ENCODE measurements around the gene OTOA. TPM values are rescaled to one million over a fixed set of nuclear protein-coding genes. Genes with fewer than 3 reads are reported as not detected.

The OTOA gene
- total and polyA plus RNA-seq, 2 of the 8 experiments (the other 6 are each of a cell fraction or from before 2014, with no cell fraction given): 0.06 to 0.32 TPM

DNA sequence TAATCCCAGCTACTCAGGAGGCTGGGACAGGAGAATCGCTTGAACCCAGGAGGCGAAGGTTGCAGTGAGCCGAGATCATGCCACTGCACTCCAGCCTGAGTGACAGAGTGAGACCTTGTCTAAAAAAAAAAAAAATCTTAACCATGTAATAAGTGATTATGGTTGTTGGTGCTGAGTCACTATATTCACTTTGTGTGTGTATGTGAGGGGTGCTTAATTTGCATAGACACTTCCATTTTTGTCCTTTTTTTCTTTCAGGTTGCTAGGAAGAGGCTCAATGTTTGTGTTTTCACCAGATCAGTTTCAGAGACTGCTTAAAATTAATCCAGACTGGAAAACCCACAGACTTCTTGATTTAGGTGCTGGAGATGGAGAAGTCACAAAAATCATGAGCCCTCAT lies 46.2 kb upstream of the OTOA start:
- Histone ChIP-seq H3K4me1 (replicated peaks in 1 of 4; ENCODE audit: control insufficient read depth in 3 of 4, insufficient read depth in 4 of 4, low read length in 3 of 4) (no peaks in the 10 kb centered on the region), H4K91ac (replicated peaks; ENCODE audit: insufficient read length, low read length) (no peak overlapping the region), H3K27ac (ENCODE audit: low read depth, low read length) (no peak overlapping the region), H4K8ac (ENCODE audit: extremely low read depth, insufficient read depth, low read length) (no peak overlapping the region), H2BK12ac (ENCODE audit: low read depth, low read length) (no peak overlapping the region), H3K79me2 (ENCODE audit: control insufficient read depth in 1 of 2, insufficient read depth in 2 of 2, low read length in 2 of 2) (peaks cover 0 to 45% of the 10 kb centered on the region in 2 experiments; a peak in 2 of 4 replicates), H3K79me1 (ENCODE audit: low read depth, low read length) (peaks cover 5% of the 10 kb centered on the region), H3K14ac (ENCODE audit: insufficient read length) (no peak overlapping the region), H3K18ac (ENCODE audit: extremely low read depth, low read length) (no peak overlapping the region), H2BK20ac (ENCODE audit: low read length) (no peak overlapping the region), H3K4me2 (ENCODE audit: insufficient read depth in 1 of 2, low read depth in 2 of 2, low read length in 2 of 2) (no peak overlapping the region), H3K4ac (replicated peaks; ENCODE audit: insufficient read length, low read depth, low read length) (no peak overlapping the region), H2AK5ac (ENCODE audit: low read depth, low read length) (no peak overlapping the region), H2AFZ (ENCODE audit: low read length) (no peak overlapping the region), H3K9ac (replicated peaks in 1 of 4; ENCODE audit: extremely low read depth in 1 of 4, low read depth in 3 of 4, low read length in 3 of 4) (no peak overlapping the region), H2BK5ac (ENCODE audit: low read depth, low read length) (no peak overlapping the region), H3K23ac (ENCODE audit: insufficient read length) (no peak overlapping the region), H4K5ac (ENCODE audit: insufficient read length, low read depth, low read length) (no peak overlapping the region), H2BK120ac (replicated peaks; ENCODE audit: low read depth, low read length) (no peak overlapping the region), H4K20me1 (replicated peaks in 1 of 2; ENCODE audit: control insufficient read depth in 1 of 2, insufficient read depth in 2 of 2, low read length in 2 of 2) (no peaks in the 10 kb centered on the region), H3K9me3 (ENCODE audit: insufficient read depth in 2 of 2, low read depth in 1 of 2, low read length in 1 of 2) (no peaks in the 10 kb centered on the region), H2BK15ac (ENCODE audit: low read length) (no peak overlapping the region), H3K4me3 (ENCODE audit: extremely low read depth in 1 of 4, insufficient read depth in 2 of 4, low read depth in 3 of 4, low read length in 4 of 4) (no peak overlapping the region), H3K23me2 (ENCODE audit: low read depth, low read length) (no peaks in the 10 kb centered on the region; the same call in 1 of the 2 replicates), H3K56ac (replicated peaks; ENCODE audit: insufficient read length, low read depth, low read length) (no peak overlapping the region), H3K27me3 (replicated peaks in 1 of 4; ENCODE audit: control insufficient read depth in 3 of 4, extremely low read depth in 1 of 4, insufficient read depth in 3 of 4, low read length in 3 of 4) (no peaks in the 10 kb centered on the region), H3K36me3 (ENCODE audit: control insufficient read depth in 2 of 4, insufficient read depth in 4 of 4, low read length in 3 of 4) (peaks cover 0 to 9% (median 3%) of the 10 kb centered on the region in 4 experiments; a peak in 2 of 8 replicates)
- WGBS, 2 experiments (ENCODE audit: extremely low coverage in 1 of 2, insufficient coverage in 1 of 2, insufficient read length in 1 of 2, insufficient replicate concordance in 2 of 2, low coverage in 1 of 2, low lambda C conversion rate in 2 of 2, missing lambda C conversion rate in 1 of 2): 100% methylated on average over 3 of the region's 3 CpGs; no CpG with 5 or more reads in 1 of the 2 experiments
- FAIRE-seq (no peak), DNase-seq (ENCODE audit: low read depth in 1 of 2, low spot score in 2 of 2) (no peak)
- POLR2A ChIA-PET (ENCODE audit: partially characterized antibody): interaction anchor here (0.8 to 1.8 kb wide), 2 partner anchors 9 to 13 kb away, joined by 4 to 5 read pairs; no protein-coding TSS in a partner anchor
- CTCF ChIA-PET (ENCODE audit: partially characterized antibody): interaction anchor here (1.6 kb wide), 1 partner anchor 20 kb away, joined by 3 read pairs; no protein-coding TSS in a partner anchor
- no peak for TF ChIP-seq TAF7 (optimal IDR thresholded peaks at IDR 0.05; ENCODE audit: borderline replicate concordance, low read depth, low read length)
- no peak for TF ChIP-seq ZNF274 (IDR thresholded peaks at IDR 0.05; ENCODE audit: borderline replicate concordance, extremely low read depth, low read length)
- TF ChIP-seq SUZ12 (IDR thresholded peaks at IDR 0.05; ENCODE audit: low read length): no peak
- no peak for TF ChIP-seq ATF3 (IDR thresholded peaks at IDR 0.05; ENCODE audit: insufficient read depth, low read depth, low read length)
- no peak for TF ChIP-seq JUND (IDR thresholded peaks at IDR 0.05; ENCODE audit: low read length)
- no peak for TF ChIP-seq SIN3A (conservative IDR thresholded peaks at IDR 0.05 in 1 of 2, IDR thresholded peaks at IDR 0.05 in 1 of 2; ENCODE audit: low read depth in 1 of 2, low read length in 2 of 2)
- no peak for TF ChIP-seq BCL11A (IDR thresholded peaks at IDR 0.05; ENCODE audit: low read depth in 2 of 2, low read length in 2 of 2)
- no peak for TF ChIP-seq CBX8 (IDR thresholded peaks at IDR 0.05; ENCODE audit: borderline replicate concordance, low read depth, low read length)
- no peak for TF ChIP-seq CHD1 (IDR thresholded peaks at IDR 0.05; ENCODE audit: low read depth, low read length)
- TF ChIP-seq E2F6 (IDR thresholded peaks at IDR 0.05): no peak
- TF ChIP-seq SIX5 (IDR thresholded peaks at IDR 0.05; ENCODE audit: low read depth, low read length): no peak

Data from H1 (cell line).